IMR-90 (cell line): ENCODE results near the gene ADRB2. TPM values are rescaled to one million over a fixed set of nuclear protein-coding genes. Genes with fewer than 3 reads are reported as not detected.

Source experiments
- ATAC-seq: fragments of 200-7000 bp; cut with Tn5 transposase; 2 replicates; pipeline ENCODE4 v1.9.1; 2020; ENCODE audit warnings: low read depth, mild to moderate bottlenecking, moderate library complexity
- BruUV-seq: library from RNA; stranded (reverse); fragments of 400-500 nt; replicated peaks from 2 replicates; lab custom pipeline; 2021; lab: Mats Ljungman, UMichigan
- CTCF ChIA-PET: fragments of 300-600 bp; formaldehyde crosslinking; extraction: SDS; loops from one replicate; lab custom pipeline; 2021; ENCODE audit warnings: antibody characterized with exemption; lab: Yijun Ruan, JAX
- POLR2A ChIA-PET: fragments of 300-600 bp; sonication (Branson Sonifier 250); formaldehyde crosslinking; loops from one replicate; lab custom pipeline; 2022; ENCODE audit warnings: antibody characterized with exemption; ENCODE audit not compliant: unreplicated experiment; lab: Charles Lee
- DNase-seq: peaks from one replicate; pipeline ENCODE4 v3.0.0; 2013
- H2AFZ ChIP-seq: replicated peaks from 2 replicates; pipeline ENCODE3; 2013; ENCODE audit warnings: low read length, mild to moderate bottlenecking; ENCODE audit not compliant: poor library complexity
- H2AK5ac ChIP-seq: 2 replicates; pipeline ENCODE4 v1.6.1; 2013; ENCODE audit warnings: low read depth, low read length, inconsistent platforms
- H2AK9ac ChIP-seq: replicated peaks from 2 replicates; pipeline ENCODE3; 2013; ENCODE audit warnings: mild to moderate bottlenecking, low read depth, low read length, moderate library complexity; ENCODE audit not compliant: poor library complexity
- H2BK120ac ChIP-seq: 2 replicates; pipeline ENCODE4 v1.6.1; 2013; ENCODE audit warnings: low read depth, low read length, inconsistent platforms
- H2BK15ac ChIP-seq: 3 replicates; pipeline ENCODE4 v1.6.1; 2013; ENCODE audit warnings: low read depth, low read length, inconsistent platforms
- H2BK20ac ChIP-seq: 2 replicates; pipeline ENCODE4 v1.6.1; 2013; ENCODE audit warnings: low read depth, mild to moderate bottlenecking, inconsistent platforms, low read length, moderate library complexity
- H2BK5ac ChIP-seq: 2 replicates; pipeline ENCODE4 v1.6.1; 2013; ENCODE audit warnings: mild to moderate bottlenecking, low read depth, low read length, inconsistent platforms; ENCODE audit not compliant: poor library complexity, severe bottlenecking
- H3K14ac ChIP-seq: replicated peaks from 2 replicates; pipeline ENCODE4 v1.6.1; 2013; ENCODE audit warnings: low read depth, low read length, inconsistent platforms
- H3K18ac ChIP-seq: 2 replicates; pipeline ENCODE4 v1.6.1; 2013; ENCODE audit warnings: low read depth, low read length, control low read depth
- H3K23ac ChIP-seq: 2 replicates; pipeline ENCODE4 v1.6.1; 2013; ENCODE audit warnings: low read depth, low read length, inconsistent platforms
- H3K27ac ChIP-seq: 2 replicates; pipeline ENCODE4 v1.5.1; 2013; ENCODE audit warnings: mild to moderate bottlenecking, control low read depth, low read length; ENCODE audit not compliant: insufficient read depth
- H3K27me3 ChIP-seq: 2 replicates; pipeline ENCODE4 v1.6.1; 2013; ENCODE audit warnings: low read length; ENCODE audit not compliant: control insufficient read depth, insufficient read depth
- H3K36me3 ChIP-seq: 2 replicates; pipeline ENCODE4 v1.6.1; 2013; ENCODE audit warnings: low read length, mixed read lengths; ENCODE audit not compliant: control insufficient read depth, insufficient read depth
- H3K4ac ChIP-seq: 2 replicates; pipeline ENCODE4 v1.6.1; 2013; ENCODE audit warnings: low read depth, low read length, inconsistent platforms
- H3K4me1 ChIP-seq: 2 replicates; pipeline ENCODE4 v1.6.1; 2013; ENCODE audit warnings: low read length, mixed read lengths; ENCODE audit not compliant: control insufficient read depth, insufficient read depth
- H3K4me2 ChIP-seq: 2 replicates; pipeline ENCODE4 v1.6.1; 2013; ENCODE audit warnings: low read depth, mild to moderate bottlenecking, control low read depth, low read length, moderate library complexity
- H3K4me3 ChIP-seq: 2 replicates; pipeline ENCODE4 v1.5.1; 2013; ENCODE audit warnings: low read depth, mild to moderate bottlenecking, control low read depth, low read length, moderate library complexity; ENCODE audit not compliant: insufficient read depth
- H3K56ac ChIP-seq: 2 replicates; pipeline ENCODE4 v1.6.1; 2013; ENCODE audit warnings: low read length, inconsistent platforms; ENCODE audit not compliant: insufficient read depth; ENCODE audit errors: extremely low read depth
- H3K79me1 ChIP-seq, 2 experiments: 2 replicates each; pipeline ENCODE4 v1.6.1; 2013; ENCODE audit warnings: low read length in 2 of 2, inconsistent platforms in 1 of 2, low read depth in 1 of 2
- H3K9ac ChIP-seq: 2 replicates; pipeline ENCODE4 v1.6.1; 2013; ENCODE audit warnings: low read depth, low read length, control low read depth
- H3K9me1 ChIP-seq: 2 replicates; pipeline ENCODE4 v1.6.1; 2013; ENCODE audit warnings: low read length, inconsistent platforms; ENCODE audit not compliant: insufficient read depth
- H3K9me3 ChIP-seq: 2 replicates; pipeline ENCODE4 v1.6.1; 2013; ENCODE audit warnings: low read length; ENCODE audit not compliant: control insufficient read depth, insufficient read depth
- H4K20me1 ChIP-seq: 2 replicates; pipeline ENCODE4 v1.6.1; 2013; ENCODE audit warnings: low read length, inconsistent platforms; ENCODE audit not compliant: insufficient read depth
- H4K5ac ChIP-seq: 2 replicates; pipeline ENCODE4 v1.6.1; 2013; ENCODE audit warnings: mild to moderate bottlenecking, low read depth, low read length, control low read depth
- H4K8ac ChIP-seq, 2 experiments: 2 replicates each; pipeline ENCODE4 v1.6.1; 2013; ENCODE audit warnings: low read depth in 2 of 2, low read length in 2 of 2, control low read depth in 1 of 2, inconsistent platforms in 1 of 2
- H4K91ac ChIP-seq: 2 replicates; pipeline ENCODE4 v1.6.1; 2013; ENCODE audit warnings: low read depth, low read length, inconsistent platforms; ENCODE audit not compliant: insufficient read depth
- MAZ ChIP-seq: IDR thresholded peaks from 2 replicates; pipeline ENCODE4 v1.6.1; 2012; ENCODE audit warnings: low read depth, mild to moderate bottlenecking, low read length, improper control_type of control experiment, moderate library complexity, borderline replicate concordance
- RCOR1 ChIP-seq: IDR thresholded peaks from 2 replicates; pipeline ENCODE4 v1.6.1; 2012; ENCODE audit warnings: mild to moderate bottlenecking, low read length, improper control_type of control experiment; ENCODE audit not compliant: insufficient replicate concordance
- RFX5 ChIP-seq: IDR thresholded peaks from 2 replicates; pipeline ENCODE4 v1.8.0; 2012; ENCODE audit warnings: low read depth, mild to moderate bottlenecking, low read length, moderate library complexity
- WGBS, 2 experiments: methylation state at CpG; one replicate each; pipeline versions ENCODE4 v1.1.5 to v1.1.7; 2013; ENCODE audit warnings: missing lambda C conversion rate in 2 of 2; ENCODE audit not compliant: insufficient read length in 1 of 2; ENCODE audit errors: extremely low coverage in 2 of 2; 5-methylcytosine and 5-hydroxymethylcytosine counted together
- dilution Hi-C: fragments of 300-500 bp; cut with HindIII; formaldehyde crosslinking; loops from one replicate; pipeline ENCODE4 v1.14.3; 2018; ENCODE audit warnings: low sequenced_read_pairs; ENCODE audit not compliant: unreplicated experiment
- in situ Hi-C: fragments of 300-500 bp; cut with MboI; formaldehyde crosslinking; loops from 3 replicates; pipeline ENCODE4 v1.14.3; 2019; ENCODE audit warnings: low sequenced_read_pairs, inconsistent platforms, mixed read lengths
- intact Hi-C: fragments of 100-400 bp; cut with micrococcal nuclease; formaldehyde crosslinking; loops from 2 replicates; pipeline ENCODE4 v1.10.0; 2022
- polyA plus RNA-seq, 3 experiments: library from polyadenylated mRNA; depleted of rRNA; stranded (reverse); fragments of >200 nt; gene quantifications; 2 replicates each; pipeline ENCODE4 v1.2.3, GENCODE V29; 2012; ENCODE audit warnings: low replicate concordance in 1 of 3
- total RNA-seq: library from RNA; depleted of rRNA; stranded (reverse); fragments of >200 nt; gene quantifications from 2 replicates; pipeline ENCODE4 v1.2.3, GENCODE V29; 2012

The ADRB2 gene
- total and polyA plus RNA-seq, 2 of the 4 experiments (the other 2 are of a cell fraction) = 1.6 to 3.4 TPM

GRCh38 chr5:148804393-148804792 lies 22.0 kb upstream of the ADRB2 start:
- H3K56ac ChIP-seq = no peak overlapping the region
- H4K8ac ChIP-seq = no peak overlapping the region
- intact Hi-C loops (no loop called here), dilution Hi-C loops (no loop called here), in situ Hi-C loops (no loop called here)
- H3K36me3 ChIP-seq = no peaks in the 10 kb centered on the region
- H3K4me2 ChIP-seq = no peak overlapping the region
- H3K27me3 ChIP-seq = no peaks in the 10 kb centered on the region
- no peak overlapping the region; the same call in 1 of the 2 replicates for H3K18ac ChIP-seq
- no peak overlapping the region for H4K5ac ChIP-seq
- no peak overlapping the region for H2BK15ac ChIP-seq
- WGBS, 2 experiments = 80% methylated on average over 3 of the region's 6 CpGs; no CpG with 5 or more reads in 1 of the 2 experiments
- DNase-seq (no peak), ATAC-seq (no peak)
- no peak overlapping the region for H2BK120ac ChIP-seq
- no peak overlapping the region for H3K27ac ChIP-seq
- H3K23ac ChIP-seq = no peak overlapping the region
- H3K9me3 ChIP-seq = no peaks in the 10 kb centered on the region
- H3K4me1 ChIP-seq = peaks cover 10% of the 10 kb centered on the region
- no peak overlapping the region; the same call in 1 of the 2 replicates for H3K4ac ChIP-seq
- no peak overlapping the region for H3K14ac ChIP-seq
- H3K4me3 ChIP-seq = no peak overlapping the region
- CTCF ChIA-PET = interaction anchor here (0.6 kb wide), 1 partner anchor 41 kb away, joined by 3 read pairs; no protein-coding TSS in a partner anchor
- no peak overlapping the region for H2AK9ac ChIP-seq
- no peaks in the 10 kb centered on the region for H4K20me1 ChIP-seq
- peak overlapping the region; percentile 28; the same call in 1 of the 2 replicates for H2AK5ac ChIP-seq
- H3K9me1 ChIP-seq = peaks cover 13% of the 10 kb centered on the region
- no peaks in the 10 kb centered on the region for H3K79me1 ChIP-seq
- no peak overlapping the region for H4K91ac ChIP-seq
- H3K9ac ChIP-seq = no peak overlapping the region
- H2AFZ ChIP-seq = no peak overlapping the region
- no peak overlapping the region for H2BK20ac ChIP-seq
- no TSS peak for BruUV-seq
- no peak overlapping the region for H2BK5ac ChIP-seq
- POLR2A ChIA-PET = no interaction called here
- no peak for TF ChIP-seq RFX5
- TF ChIP-seq MAZ = no peak
- TF ChIP-seq RCOR1 = no peak
